Ishikawa (cell line): Measurements from ENCODE around the gene SALL4.

ENCODE experiments used
- MAX ChIP-seq: IDR thresholded peaks from 2 replicates; pipeline ENCODE4 v1.6.1; 2012
- RAD21 ChIP-seq: IDR thresholded peaks from 2 replicates; pipeline ENCODE4 v1.6.1; 2012; ENCODE audit warnings: low read depth
- TEAD4 ChIP-seq: IDR thresholded peaks from 2 replicates; pipeline ENCODE4 v1.6.1; 2012
- USF1 ChIP-seq: IDR thresholded peaks from 2 replicates; pipeline ENCODE4 v1.6.1; 2012

GRCh38 chr20:51797357-51798025 lies 4.8 kb downstream of the SALL4 start:
- TF ChIP-seq MAX (no peak), RAD21 (no peak), USF1 (no peak), TEAD4 (no peak)
